Inferior parietal cortex (tissue), 1 donor: ENCODE data around the gene MBD5.

Experiments
- DNase-seq: peaks from one replicate; pipeline ENCODE4 v3.0.0-alpha.2; 2016; ENCODE audit errors: extremely low spot score

Gene MBD5

DNA sequence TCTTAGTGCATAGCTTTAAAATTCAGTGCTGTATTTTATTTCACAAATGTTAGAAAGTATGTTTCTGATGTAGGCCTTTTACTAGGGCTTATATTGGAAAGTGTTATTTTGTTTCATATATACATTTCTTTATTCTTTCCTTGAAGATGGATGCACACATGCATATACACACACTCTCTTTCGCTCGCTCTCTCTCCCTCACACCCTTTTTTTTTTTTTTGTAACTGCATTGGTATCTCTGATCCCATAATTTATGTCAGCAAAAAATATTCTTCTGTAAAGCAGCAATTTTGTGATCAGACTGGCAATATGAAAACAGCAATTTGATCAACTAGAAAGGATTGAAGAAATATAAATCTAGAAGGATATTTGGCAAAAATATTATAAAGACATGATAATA lies 2.0 kb downstream of the MBD5 start:
- no peak for DNase-seq

DNA sequence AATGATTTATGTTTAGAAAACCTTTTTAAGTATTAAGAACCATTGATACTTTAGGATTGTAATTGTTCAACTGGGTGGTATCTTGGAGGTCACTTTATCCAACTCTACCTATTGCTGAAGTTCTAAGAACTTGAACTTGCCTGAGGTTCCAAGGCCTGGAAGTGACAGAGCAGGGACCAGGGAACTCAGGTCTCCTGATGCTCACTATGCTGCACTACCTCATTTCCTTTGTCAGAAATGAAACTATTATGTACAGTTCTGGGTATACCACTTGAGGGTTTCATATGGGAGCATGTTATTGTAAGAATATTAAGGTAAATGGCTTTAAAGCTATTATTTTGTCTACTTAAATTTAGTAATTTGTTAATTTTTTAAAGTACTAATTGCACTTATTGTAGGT lies 3.0 kb downstream of the MBD5 start:
- DNase-seq, result no peak

DNA sequence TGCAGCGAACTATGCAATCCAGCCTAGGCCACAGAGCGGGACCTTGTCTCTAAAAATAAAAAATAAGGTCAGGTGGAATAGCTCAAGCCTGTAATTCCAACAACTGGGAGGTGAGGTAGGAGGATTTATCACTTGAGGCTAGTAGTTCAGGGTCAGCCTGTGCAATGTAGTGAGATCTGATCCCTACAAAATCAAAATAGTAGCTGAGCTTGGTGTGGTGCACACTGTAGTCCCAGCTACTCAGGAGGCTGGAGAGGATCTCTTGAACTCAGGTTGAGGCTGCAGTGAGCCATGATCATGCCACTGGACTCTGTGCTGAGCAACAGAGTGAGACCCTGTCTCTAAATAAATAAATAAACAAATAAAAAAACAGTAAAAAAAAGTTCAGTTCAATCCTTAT lies 5.7 kb downstream of the MBD5 start:
- no peak for DNase-seq

DNA sequence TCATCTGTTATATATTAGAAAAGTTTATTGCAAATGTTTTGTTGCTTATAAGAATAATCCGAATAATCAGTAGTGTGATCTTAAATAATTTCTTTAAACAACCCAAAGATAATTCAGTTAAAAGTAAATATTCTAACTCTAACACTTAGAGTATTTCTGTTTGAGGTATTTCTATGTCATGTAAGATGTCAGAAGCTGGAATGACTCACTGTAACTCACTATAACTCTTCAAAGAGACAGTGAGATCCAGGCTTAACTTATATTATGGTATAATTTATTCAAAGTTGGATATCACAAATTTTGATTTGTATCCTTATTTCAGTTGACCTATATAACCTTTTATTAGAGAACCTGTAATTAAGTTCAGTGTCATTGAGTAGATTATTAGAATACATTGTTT lies 6.9 kb downstream of the MBD5 start:
- DNase-seq, result no peak

DNA sequence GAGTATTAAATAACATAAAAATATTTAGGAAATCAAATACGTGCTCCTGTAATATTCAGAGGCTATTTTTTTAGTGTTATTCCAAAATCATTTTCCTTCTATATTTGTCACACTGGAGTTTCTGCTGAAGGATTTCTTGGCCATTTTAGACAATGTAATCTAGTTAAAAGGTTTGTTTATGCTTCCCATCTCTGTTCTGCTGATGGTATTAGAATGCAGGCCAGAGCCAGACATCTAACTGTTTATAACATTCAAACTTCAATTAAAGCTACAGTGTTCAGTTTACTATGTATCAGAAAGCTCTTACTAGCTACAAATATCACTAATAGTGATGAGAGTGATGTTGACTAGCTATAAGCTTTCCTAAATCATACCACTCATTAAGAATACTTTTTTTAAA lies 7.9 kb downstream of the MBD5 start:
- DNase-seq, result no peak

DNA sequence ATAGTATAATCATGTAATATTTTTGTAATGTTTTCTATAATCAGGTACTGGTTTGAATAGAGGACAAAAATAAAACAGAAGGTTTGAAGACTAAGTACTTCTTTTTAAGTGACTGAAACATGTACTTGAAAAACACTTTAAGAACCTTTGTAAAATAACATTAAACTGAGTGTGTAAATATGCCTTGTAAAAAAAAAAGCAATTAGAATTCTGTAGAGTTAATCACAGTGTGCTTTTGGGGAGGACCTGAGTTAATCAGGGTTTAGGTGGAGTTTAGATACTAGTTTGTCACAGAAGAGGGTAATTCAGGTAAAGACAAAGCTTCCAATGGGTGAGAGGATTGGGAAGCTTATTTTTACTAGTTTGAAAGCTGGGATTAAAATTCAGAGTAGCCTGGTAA lies 10.3 kb downstream of the MBD5 start:
- no peak for DNase-seq

DNA sequence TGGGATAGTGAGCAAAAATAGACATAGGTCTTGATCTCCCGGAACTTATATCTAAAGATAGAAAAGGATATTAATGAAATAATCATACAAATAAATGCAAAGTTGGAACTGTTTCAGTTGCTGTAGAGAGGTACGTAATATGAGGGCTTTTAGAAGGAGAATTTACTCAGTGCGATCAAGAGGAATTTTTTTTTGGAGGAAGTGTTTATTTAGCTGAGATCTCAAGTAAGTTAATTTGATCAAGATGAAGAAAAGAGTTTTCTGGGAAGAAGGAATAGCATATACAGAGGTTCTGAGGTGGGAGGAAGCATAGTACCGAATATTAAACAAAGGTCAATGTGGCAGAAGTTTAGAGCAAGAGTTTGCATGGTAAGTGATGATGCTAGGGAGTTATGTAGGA lies 11.3 kb downstream of the MBD5 start:
- DNase-seq, result no peak

DNA sequence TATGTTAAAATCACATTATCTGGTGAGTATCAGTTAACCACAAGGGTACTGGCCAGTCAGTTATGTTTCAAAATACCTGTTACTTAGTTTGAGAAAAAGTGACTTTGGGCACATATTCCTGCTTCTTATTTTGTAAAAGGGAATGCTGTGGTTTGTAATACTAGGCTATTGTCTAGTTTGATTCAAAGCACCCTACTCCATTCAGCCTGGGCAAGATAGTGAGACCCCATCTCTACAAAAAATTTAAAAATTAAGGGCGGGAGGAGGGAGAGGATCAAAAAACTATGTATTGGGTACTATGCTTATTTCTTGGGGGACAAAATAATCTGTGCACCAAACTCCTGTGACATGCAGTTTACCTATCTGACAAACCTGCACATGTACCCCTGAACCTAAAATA lies 18.9 kb downstream of the MBD5 start:
- no peak for DNase-seq

DNA sequence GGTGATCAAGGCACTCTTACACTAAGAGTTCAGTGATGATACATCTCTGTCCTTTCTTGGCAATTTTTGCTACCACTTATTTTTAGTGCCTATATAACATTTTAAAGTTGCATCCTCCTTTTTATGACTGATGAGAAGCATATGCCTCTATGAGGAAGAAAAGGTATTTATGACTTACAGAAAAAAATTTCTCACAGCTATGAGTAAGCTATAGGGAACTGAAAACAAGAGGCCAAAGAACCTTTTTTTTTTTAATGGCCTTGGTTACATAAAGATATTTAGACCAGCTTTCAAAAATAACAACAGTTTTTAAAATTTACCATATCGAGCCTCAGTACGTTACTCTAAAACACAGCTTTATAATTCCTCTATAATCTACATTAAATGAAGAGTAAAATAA lies 21.3 kb downstream of the MBD5 start:
- DNase-seq, result no peak

DNA sequence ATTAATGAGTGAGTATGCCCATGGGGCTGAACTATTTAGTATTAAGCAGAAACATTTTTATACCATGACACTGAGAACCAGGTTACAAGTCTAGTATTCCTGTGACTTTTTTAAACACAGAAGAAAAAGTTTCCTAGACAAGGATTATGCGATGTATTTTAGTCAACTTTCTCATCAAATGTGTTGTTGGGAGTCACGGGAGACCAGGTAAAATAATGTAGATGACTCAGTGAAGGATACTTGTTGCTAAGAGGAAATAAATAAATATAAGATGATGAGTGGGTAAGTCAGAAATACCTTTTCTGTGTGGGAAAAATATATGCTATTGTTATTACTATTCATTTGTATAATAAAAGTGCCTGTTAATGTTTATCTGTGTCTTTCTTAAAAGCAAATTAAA lies 23.4 kb downstream of the MBD5 start:
- no peak for DNase-seq

DNA sequence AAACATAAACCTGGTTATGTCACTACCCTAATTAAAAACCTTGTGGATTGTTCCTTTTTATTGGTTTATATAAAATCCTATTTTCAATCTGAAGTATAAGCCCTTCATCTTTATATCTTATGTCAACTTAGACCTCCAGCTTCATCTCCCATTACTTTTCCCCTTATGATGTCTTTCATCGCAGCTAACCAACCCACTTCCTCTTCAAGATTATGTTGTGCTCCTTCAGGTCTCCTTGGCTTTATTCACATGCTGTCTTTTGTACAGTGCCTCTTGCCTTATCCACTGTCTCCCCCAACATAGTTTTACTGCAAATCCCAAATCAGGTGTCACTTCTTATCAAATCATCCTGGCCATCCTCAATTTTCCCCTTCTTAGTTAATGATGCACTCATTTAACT lies 25.9 kb downstream of the MBD5 start:
- no peak for DNase-seq

DNA sequence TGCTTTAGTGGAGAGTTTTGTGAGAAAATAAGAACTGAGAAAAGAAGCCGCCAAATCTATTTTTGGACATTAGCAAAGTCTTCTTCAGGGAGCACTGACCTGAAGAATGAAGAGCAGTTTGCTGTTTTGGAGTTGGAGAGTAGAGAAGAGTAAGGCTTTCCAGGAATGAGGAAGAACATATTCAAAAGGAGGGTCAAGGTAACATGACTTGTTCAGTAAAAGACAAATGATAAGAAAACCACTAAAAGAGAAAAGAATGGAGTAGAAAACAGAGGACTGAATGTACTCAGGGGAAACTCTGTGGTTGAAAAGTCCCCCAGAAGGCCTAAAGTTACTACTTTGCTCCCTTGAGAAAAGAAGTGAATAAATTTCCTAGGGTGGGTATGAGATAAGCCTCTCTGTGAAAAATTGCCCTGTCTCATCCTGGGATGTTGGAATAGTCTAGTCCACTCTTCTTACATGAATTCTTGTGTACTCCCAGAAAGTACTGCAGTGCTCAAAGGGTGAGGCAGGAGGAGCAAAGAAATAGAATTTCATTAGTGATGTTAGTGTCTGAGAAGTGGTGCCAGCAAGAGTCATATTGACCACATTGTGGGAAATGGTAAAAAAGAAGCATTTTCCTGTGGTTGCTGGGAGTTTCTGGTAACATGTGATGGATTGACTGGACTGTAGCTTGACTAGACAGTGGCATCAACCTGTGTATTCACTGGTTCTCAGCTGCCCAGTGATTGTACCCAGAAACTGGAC lies 27.8 kb downstream of the MBD5 start:
- no peak for DNase-seq

DNA sequence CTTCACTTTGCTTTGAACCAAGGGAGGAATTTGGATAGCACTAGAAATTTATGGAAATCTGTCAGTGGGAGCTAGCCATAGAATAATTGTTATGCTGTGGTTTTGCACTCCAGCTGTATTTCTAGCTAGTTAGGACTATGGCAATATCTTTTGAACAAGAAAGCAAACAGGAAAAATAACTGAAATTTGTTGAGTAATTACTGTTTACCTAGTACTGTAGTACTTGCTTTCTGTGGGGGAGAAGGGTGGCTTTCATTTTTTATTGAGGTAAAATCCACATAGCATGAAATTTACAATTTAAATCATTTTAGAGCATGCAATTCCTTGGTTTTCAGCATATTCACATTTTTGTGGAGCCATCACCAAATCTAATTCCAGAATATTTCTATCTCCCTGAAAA lies 28.4 kb downstream of the MBD5 start:
- DNase-seq, result no peak

DNA sequence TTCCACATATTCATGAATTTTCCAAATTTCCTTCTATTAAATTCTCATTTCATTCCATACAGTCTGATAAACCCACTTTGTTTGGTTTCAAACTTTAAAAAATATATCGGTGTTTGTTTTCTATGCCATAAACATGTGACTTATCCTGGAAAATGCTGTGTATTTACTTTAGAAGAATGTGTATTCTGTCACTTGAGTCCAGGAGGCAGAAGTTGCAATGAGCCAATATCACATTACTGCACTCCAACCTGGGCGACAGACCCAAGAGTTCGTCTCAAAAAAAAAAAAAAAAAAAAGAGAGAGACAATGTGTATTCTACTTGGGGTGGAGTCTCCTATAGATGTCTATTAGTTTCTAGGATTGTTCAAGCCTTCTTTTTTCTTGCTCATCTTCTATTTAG lies 31.8 kb downstream of the MBD5 start:
- DNase-seq, result no peak

DNA sequence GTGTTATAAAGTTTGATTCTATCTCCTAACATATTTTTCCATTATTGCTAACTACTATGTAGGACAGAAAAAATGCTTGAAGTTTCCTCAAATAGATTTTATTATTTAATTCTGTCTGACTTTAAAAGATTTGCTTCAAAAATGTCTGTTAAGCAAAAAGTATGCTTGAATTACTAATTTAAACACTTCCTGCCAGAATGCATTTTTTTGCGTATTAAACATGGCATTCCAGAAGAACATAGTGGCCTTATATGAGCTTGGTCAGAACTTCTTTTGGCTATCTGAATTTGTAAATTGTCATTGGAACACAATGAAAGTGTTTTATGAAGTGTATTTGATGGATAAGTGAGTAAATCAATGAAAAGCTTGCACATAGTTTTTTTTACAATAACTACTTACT lies 37.8 kb downstream of the MBD5 start:
- DNase-seq, result no peak

DNA sequence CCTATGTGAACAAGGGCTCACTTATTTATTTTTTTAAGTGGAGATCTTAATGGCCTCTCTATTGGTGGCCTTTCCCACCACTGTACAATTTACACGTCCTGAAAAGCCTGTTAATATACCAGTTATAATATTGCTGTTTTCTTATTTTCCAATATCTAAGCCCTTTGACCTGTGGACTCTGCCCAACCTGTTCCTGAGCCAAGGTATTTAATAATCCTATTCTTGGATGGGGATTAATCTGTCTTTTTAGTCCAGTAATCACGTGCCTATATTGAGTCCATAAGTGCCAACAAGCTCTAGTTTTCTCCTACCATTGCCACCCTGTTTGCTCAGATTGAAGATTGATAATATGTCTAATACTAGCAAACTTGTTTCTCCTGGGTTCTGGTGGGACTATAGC lies 42.7 kb downstream of the MBD5 start:
- no peak for DNase-seq

DNA sequence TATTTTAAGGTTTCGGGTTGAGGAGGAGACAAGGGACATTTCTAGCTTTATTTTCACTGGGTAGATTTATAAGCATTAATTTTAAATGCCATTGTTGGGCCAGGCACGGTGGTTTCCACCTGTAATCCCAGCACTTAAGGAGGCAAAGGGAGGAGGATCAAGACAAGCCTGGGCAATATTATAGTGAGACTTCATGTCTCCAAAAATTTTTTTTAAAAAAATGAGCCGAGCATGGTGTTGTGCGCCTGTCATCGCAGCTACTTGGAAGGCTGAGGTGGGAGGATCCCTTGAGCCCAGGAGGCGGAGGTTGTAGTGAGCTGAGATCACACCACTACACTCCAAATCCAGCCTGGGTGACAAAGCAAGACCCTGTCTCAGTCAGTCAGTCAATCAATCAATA lies 45.0 kb downstream of the MBD5 start:
- no peak for DNase-seq

DNA sequence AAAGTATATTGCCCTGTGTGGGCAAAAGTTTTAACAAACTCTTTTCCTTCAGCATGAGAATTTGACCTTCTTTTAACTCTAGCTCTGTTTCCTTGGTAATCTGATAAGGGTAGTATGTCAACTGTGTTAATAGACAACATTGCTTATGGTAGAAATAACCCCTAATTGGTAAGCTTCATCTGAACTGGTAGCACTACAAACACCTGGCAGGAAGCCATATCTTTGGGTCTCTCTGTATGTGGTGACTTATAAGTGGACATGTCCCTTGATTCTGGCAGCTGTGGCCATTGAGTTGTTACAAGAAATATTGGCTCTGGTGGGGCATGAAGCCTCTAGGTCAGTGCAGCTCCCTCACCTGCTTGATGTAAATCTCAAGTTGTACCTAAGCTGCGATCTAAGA lies 46.9 kb downstream of the MBD5 start:
- no peak for DNase-seq

DNA sequence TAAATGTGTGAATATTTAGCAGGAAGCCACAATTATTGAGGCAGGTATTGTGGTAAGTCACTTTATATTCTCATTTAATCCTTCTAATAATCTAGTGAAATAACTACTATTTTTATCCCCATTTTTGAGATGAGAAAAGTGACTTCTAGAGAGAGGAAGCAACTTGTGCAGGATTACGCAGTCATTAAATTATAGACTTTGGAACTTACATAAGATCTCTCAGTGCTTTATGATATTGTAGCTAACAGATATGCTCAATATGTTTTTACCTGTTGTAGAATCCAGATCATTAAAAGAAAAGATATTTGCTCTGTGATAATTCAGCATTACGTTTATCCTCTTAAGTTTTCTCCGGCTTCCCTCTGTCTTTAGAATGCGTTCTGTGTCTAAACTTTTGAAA lies 50.5 kb downstream of the MBD5 start:
- DNase-seq, result no peak

DNA sequence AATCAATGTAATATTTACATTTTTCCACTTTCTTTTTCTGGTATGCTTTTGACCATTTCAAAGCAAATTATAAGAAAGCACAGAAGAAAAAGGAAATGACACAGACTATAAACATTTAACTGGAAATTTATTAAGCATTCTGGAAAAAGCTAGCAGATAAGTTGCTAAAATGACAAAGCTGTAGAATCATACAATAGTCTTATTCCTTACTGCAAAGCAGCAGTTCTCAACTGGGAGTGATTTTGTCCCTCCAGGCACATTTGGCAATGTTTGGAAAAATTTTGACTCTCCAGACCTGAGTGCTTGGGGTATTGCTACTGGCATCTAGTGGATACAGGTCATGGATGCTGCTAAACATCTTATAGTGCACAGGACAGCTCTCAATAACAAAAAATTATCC lies 75.1 kb downstream of the MBD5 start:
- no peak for DNase-seq

DNA sequence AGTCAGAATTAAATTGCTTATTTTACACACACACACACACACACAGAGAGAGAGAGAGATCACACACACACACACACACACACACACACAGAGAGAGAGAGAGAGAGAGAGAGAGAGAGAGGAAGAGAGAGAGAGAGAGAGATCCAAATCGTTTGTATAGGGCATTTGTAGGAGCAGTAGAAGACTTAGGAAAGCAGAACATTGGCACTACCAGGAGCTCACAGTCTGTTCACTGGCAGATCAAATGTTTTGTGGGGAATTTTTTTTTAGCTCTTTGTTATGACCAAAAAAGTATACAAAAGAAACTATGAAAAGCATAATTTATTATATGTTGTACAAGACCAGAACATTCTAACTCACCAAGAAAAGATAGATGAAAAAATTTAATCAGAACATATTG lies 81.8 kb downstream of the MBD5 start:
- no peak for DNase-seq

DNA sequence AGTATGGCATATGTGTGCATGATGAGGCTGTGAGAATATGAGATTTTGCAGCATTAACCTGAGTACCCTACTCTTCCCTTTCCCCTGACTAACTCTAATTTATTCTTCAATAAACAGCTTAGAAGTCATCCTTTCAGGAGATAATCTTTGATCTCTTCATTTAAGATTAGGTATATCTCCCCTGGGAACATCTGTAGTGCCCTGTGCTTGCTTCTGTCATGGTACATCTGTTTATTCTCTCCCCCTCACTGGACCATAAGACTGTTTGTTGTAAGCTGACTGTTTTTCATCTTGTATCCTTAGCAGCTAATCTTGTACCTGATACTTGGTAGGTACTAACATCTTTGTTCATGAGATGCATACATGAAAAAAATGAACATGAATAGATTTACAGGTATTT lies 83.1 kb downstream of the MBD5 start:
- DNase-seq, result no peak

DNA sequence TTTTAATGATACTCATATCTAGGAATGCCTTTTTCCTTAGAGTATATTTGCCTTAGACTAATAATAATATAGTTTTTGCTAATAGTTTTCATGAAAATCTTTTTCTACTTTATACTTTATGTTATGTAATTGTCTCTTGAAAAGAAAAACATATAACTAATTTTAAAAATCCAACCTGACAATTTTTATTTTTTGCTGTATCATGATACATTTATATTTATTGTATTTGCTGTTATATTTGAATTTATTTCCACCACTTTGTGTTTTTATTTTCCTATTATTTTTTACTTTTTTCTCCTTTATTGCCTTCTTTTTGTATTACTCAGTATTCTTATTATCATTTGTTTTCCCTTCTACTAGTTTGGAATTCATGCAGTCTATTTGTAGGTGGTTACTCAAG lies 85.4 kb downstream of the MBD5 start:
- DNase-seq, result no peak

DNA sequence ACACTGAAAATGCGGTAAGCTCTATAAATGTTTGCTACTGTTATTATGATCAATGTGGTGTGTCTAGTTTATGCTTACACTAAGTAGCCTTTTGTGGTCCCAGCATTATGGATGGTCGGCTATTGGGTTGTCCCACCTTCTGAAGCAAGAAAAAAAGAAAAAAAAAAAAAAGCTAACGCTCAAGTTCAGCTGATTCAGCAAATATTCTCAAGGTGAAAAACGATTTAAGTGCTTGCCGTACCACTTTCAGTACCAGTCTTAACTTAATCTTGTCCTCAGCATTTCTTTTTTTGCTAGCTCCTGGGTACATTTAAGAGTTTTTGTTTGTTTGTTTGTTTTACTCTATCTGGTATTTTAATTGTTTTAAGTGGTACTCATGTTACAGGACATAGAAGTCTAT lies 87.5 kb downstream of the MBD5 start:
- no peak for DNase-seq

DNA sequence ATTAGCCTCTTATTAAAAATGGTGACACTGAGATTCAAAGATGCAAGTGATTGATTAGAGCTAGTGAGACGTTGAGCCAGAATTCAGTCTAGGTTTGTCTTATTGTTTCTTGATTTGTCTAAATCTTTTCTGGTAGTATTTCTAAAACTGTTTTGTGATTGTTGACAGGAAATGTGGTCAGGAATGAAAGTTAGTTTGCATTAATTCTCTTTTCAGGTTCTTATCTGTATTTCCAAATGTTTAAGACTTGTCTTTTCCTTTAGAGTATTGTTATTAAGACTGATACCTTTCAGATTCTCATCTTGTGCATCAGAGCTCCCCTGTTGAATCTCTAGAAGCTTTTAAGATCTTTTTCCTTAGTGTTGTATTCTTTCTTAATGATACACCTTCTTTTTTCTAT lies 89.3 kb downstream of the MBD5 start:
- no peak for DNase-seq
